T47D (cell line): Measurements from ENCODE around the gene SEL1L.
"Not testable (repeated sequence)": the region's sequence is repeated elsewhere in the genome, so short reads cannot be mapped to it uniquely, and the experiment has no call there.

ENCODE experiments used
- DNase-seq, 2 experiments: peaks; one replicate each; pipeline versions ENCODE4 v3.0.0 to v3.0.0-alpha.2; 2011 to 2012; ENCODE audit warnings: low read depth in 1 of 2, low spot score in 1 of 2
- JUND ChIP-seq: IDR thresholded peaks from 2 replicates; pipeline ENCODE4 v1.6.1; 2012; ENCODE audit warnings: low read depth
- in situ Hi-C: cut with HindIII; loops from 2 replicates; pipeline ENCODE4 v1.10.0; 2016; ENCODE audit warnings: low sequenced_read_pairs, low pct_unique_long_range_greater_than_20kb

The SEL1L gene

DNA sequence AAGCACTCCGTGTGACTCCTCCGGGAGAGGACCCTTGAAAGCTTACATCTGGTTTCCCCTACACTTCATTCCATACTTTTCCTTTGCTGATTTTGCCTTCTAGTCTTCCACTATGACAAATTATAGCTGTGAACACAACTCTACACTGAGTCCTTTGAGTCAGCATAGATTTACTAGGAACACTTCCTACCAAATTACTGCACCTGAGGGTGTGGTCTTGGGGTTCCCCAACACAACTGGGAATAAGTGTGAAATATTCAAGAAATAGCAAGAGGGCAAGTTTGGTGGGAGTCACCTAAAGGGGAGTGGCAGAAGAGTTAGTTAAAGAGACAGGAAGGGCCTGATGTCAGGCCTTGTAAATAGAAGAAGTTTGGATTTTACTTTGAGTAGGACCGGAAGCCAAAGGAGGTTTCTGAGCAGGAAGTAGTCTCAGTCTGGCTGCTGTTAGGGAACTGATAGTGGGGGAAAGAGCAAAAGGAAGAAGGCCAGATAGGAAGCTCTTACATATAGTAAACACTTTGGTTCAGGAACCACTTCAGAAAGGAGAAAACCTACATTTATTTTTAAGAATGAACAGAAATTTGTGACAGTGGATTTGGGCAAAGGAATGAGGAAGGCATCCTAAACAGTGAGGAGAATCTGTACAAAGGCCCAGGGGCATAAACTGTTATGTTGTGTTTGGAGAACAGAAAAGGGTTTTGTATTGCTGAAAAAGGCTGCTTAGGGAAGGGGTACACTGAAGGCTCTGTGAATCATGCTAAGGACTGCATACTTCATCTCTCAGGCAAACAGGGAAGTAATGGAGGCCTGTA lies 14.2 kb downstream of the SEL1L start:
- peak in 1 of 2 experiments; percentile 42 for DNase-seq
- in situ Hi-C loops, result no loop called here
- no peak for TF ChIP-seq JUND

DNA sequence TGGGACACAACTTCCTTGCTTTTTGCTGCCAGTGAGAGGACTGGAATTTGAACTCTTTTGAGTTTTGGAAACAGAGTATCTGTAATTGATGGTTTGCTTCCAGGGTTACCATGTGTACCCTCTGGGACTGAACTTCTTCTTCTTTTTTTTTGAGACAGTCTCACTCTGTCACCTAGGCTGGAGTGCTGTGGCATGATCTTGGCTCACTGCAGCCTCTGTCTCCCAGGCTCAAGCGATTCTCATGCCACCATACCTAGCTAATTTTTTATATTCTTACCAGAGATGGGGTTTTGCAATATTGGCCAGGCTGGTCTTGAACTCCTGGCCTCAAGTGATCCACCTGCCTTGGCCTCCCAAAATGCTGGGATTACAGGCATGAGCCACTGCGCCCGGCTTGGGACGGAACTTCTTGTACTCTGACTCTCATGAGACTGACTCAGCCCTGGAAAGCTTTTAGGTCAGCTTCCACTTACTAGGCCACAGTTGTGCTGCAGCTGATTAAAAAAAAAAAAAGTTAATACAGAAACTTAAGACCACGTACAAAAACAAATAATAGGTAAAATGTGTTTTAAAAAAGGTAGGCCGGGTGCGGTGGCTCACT lies 15.8 kb downstream of the SEL1L start:
- in situ Hi-C loops, result no loop called here
- DNase-seq, result no peak
- no peak for TF ChIP-seq JUND

DNA sequence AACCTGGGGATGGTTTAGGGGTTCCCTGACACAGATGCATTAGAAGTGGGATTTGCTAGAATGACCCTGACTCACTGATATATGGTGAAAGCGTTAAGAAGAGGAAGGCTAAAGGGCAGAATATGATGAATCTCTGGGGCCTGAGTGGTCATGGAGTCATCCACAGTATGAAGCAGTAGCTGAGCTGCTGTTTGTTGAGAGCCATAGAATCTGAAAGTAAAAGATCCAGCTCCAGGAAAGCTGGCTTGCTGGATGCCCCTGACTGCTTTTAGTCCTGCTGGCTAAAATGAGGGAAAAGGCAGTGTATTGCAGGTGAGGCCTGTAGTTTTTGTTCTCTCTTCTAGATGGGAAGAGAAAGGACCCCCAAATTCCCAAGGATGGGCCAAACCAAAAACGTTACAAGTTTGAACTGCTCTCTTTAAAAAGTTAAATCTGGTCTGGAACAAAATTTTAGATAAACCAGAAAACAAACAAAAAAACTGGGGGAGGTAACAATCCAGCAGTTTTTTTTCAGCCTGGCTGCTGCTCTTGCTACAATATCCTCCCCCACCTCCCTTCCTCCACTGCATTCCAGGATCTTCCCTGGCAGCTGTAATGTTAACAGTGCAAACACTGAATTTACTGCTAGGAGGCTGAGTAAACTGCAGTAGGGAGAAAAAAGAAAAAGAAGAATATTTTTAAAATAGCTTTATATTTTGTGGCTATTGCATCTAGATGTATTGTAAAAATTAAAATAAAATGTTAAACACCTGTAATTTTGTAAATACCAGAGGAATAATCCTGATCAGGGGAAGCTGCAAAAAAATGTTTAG lies 16.5 kb downstream of the SEL1L start:
- in situ Hi-C loops, result no loop called here
- DNase-seq, result peak; percentile 60 to 90
- TF ChIP-seq JUND, result peak; percentile 58; the same call in 1 of the 2 replicates

DNA sequence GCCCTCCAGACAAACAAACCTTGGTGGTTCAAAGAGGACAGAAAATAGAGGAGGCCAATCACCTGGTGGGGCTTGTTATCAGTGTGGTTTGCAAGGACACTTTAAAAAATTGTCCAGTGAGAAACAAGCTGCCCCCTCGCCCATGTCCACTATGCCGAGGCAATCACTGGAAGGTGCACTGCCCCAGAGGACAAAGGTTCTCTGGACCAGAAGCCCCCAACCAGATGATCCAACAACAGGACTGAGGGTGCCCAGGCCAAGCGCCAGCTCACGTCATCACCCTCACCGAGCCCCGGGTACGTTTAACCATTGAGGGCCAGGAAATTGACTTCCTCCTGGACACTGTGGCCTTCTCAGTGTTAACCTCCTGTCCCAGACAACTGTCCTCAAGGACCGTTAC lies 17.7 kb downstream of the SEL1L start:
- in situ Hi-C loops, DNase-seq: not testable (repeated sequence)

DNA sequence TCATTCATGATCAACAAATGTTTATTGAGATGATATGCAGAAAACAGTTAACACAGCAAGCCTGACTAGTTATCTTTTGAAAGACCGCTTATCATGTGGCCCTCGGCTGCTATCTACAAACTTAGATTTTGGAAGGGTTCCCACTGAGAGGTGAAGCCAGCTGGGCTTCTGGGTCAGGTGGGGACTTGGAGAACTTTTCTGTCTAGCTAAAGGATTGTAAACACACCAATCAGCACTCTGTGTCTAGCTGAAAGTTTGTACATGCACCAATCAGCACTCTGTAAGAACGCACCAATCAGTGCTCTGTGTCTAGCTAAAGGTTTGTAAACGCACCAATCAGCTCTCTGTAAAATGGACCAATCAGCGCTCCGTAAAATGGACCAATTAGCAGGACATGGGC lies 20.8 kb downstream of the SEL1L start:
- DNase-seq, in situ Hi-C loops: not testable (repeated sequence)

DNA sequence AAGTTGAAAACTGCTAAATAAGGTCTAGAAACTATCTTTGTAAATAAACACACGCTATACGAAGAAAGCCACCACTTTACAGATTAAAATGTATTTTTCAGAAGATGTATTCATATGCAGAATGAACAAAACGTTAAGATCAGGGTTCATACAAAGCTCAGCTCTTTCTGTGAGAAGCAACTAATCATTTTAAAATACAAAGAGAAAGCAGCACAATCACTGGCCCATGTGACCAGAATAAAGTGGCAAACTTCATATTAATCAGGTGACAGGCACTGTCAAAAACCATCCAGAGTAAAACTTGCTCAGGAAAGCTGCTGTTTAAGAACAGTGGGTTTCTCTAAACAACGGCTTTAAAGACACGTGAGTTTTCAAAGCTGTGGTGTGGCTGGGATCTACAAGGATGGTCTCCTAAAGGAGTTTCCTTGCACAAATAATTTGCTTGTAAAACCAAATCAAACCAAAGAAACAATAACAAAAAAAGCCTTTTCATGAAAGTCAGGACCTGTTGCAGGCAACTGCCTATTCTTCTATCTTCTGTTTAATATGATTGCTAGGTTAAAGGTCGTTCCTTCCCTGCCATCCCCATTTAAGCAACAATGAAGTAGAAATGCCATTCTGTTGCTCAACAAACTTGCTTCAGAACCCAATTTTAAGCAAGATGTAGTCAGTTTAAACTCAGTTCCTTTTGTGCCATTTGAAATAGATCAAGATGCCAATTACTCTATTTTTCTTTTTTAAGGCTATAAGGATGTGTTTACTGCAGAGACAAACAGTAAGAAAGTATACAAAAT lies 22.3 kb downstream of the SEL1L start:
- in situ Hi-C loops, result no loop called here
- no peak for TF ChIP-seq JUND
- DNase-seq, result no peak

DNA sequence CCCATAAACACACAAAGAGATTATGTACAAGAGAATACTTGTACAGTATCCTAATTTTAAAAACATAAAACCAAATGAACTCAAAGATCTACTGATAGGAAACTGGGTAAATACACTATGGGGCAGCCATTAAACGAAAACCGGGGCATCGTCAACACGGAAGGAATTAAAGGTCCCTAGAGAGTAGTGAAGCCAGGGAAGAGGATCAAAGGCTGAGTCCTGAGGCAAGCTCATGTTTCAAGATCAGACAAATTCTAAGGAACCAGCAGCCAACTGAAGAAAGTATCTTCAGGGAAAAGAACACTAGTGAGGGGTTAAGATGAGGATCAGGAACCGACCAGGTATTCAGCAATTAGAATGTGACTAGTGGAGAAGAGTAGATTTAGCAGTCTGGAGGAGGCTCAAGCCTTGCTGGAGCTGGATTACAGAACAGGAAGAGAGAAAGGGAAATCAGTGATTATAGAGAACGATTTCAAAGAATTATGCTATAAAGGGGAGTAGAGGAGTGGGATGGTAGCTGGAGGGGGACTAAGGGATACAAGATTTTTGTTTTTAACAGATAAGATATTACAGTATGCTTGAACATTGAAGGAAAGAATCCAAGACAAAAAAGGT lies 23.7 kb downstream of the SEL1L start:
- DNase-seq, result peak in 1 of 2 experiments; percentile 50
- TF ChIP-seq JUND, result no peak
- in situ Hi-C loops, result no loop called here

DNA sequence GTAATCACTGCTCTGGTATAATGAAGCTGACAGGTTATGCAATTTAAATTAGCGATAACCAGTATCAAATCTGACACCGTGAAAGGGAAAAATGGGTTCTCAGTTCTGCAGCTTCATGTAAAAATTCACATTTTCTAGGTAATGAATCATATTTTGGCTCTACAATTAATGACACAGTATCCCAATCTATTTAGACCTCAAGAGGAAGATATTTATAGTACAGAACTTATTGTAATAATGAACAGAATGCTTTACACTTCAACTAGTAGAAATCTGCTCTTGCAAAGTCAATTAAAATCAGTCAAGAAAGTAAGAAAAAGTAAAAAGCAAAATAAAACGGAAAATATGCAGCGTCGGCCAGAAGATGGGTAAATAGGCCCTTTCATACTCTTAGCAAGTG lies 24.3 kb downstream of the SEL1L start:
- no peak for DNase-seq
- in situ Hi-C loops, result no loop called here
- TF ChIP-seq JUND, result no peak

DNA sequence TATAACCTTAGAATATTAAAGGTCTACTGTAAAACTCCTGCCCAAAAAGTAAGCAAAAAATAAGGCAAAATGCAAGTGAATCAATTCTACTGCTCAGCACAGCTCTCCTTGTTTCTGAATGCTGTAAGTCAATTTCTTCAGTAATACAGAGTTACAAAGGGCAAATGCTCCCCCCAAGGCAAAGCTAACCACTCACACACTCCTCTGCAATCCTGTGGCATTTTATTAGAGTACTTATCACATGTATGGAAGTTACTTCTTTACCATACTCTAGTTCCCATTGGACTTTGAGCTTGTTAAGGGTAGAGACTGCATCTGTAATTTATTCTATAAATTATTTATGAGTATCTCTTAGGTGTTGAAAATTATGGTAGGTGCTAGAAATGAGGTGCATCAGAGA lies 27.2 kb downstream of the SEL1L start:
- in situ Hi-C loops, result no loop called here
- no peak for DNase-seq
- no peak for TF ChIP-seq JUND

DNA sequence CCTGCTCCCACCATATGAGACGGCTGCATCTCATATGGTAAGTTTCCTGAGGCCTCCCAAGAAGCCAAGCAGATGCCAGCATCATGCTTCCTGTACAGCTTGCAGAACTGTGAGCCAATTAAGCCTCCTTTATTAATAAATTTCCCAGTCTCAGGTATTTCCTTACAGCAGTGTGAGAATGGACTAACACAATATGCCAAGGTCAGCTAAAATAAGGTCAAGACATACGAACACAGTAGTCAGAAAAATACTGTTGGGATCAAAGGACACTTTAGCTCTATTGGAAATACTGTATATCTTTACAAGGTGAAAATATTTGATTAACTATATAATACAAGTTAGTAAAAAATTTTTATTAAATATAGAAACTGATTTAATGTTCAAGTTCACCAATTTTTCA lies 28.8 kb downstream of the SEL1L start:
- in situ Hi-C loops, result no loop called here
- no peak for DNase-seq
- no peak for TF ChIP-seq JUND

DNA sequence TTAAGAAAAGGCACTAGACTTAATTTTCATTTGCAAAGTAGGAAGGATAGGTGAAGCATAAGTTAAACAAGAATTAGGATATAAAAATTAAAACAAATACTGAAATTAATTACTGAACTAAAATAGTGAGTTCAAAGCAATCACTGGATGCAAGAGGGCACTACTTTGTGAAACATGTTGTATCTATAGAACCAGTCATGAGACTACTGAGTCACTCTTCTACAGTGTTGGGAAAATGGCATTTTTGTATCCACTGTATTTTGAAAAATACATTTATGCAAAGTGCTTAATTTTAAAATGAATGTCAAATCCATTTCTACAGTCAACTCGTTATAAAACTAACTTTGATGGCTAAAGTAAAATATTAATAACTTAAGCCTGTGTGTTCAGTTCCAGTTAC lies 47.9 kb downstream of the SEL1L start:
- DNase-seq, result no peak
- in situ Hi-C loops, result no loop called here
- no peak for TF ChIP-seq JUND

DNA sequence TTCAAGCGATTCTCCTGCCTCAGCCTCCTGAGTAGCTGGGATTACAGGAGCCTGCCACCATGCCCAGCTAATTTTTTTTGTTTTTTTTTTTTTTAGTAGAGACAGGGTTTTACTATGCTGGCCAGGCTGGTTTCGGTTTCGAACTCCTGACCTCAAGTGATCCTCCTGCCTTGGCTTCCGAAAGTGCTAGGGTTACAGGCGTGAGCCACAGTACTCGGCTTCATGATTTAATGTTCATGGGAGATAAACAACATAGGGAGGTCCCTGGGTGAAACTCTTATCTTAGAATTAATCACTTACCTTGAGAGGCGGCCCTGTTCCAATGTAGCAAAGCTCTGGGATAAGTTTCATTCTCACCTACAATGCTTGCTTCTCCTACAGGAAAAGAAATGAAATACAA lies 48.3 kb downstream of the SEL1L start:
- no peak for TF ChIP-seq JUND
- DNase-seq, result no peak
- in situ Hi-C loops, result no loop called here
